Neural crest cell (in vitro differentiated cells): ENCODE measurements around the gene HIRA. TPM values are rescaled to one million over a fixed set of nuclear protein-coding genes. Genes with fewer than 3 reads are reported as not detected.

Source experiments
- DNase-seq: peaks from one replicate; pipeline ENCODE4 v3.0.0; 2021; ENCODE audit warnings: low read depth, mixed read lengths, low spot score
- H3K27ac Mint-ChIP-seq: one replicate; pipeline ENCODE4 v1.8.0; 2021; ENCODE audit warnings: mild to moderate bottlenecking, mixed read lengths; ENCODE audit not compliant: unreplicated experiment
- H3K27me3 Mint-ChIP-seq: 2 replicates; pipeline ENCODE4 v1.8.0; 2021; ENCODE audit warnings: low read depth, mild to moderate bottlenecking, mixed read lengths
- H3K36me3 Mint-ChIP-seq: 2 replicates; pipeline ENCODE4 v1.8.0; 2021; ENCODE audit warnings: low read depth, mild to moderate bottlenecking, mixed read lengths
- H3K4me1 Mint-ChIP-seq: 2 replicates; pipeline ENCODE4 v1.8.0; 2021; ENCODE audit warnings: mixed read lengths
- H3K4me3 Mint-ChIP-seq: one replicate; pipeline ENCODE4 v1.8.0; 2021; ENCODE audit warnings: mild to moderate bottlenecking, mixed read lengths
- H3K9me3 Mint-ChIP-seq: 2 replicates; pipeline ENCODE4 v1.8.0; 2021; ENCODE audit warnings: mixed read lengths
- total RNA-seq: library from RNA; stranded (reverse); gene quantifications from 2 replicates; pipeline ENCODE4 v1.2.1, GENCODE V29; 2021
- TF ChIP-seq, protein P1 (sequence below): fragments of 200-600 bp; sonication (generic); conservative IDR thresholded peaks from 2 replicates; pipeline ENCODE4 v1.5.0; 2021; ENCODE audit warnings: antibody characterized with exemption, mild to moderate bottlenecking

HIRA gene
- total RNA-seq, 1 donor from 2014 or later = 57.1 TPM

DNA sequence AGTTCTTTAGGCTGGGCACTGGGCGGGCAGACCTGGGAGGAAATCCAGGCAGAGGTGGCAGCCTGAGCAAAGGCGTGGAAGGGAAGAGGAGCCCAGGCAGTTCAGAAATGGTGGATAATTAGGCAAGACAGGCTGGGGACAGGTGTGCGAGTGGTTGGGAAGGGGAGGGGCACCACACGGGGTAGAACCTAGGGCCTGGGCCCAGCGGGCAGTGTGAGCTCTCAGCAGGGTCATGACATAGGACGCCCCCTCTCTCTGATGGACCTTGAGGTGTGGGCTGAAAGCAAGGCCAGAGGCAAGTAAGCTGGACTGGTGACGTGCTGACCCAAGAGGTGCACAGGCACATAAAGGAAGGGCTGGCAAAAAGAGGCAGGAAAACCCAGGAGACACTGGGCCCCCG, 40.7 kb upstream of the HIRA start:
- H3K27me3 Mint-ChIP-seq = no peaks in the 10 kb centered on the region
- no peak overlapping the region for H3K27ac Mint-ChIP-seq
- peaks cover 3% of the 10 kb centered on the region for H3K4me1 Mint-ChIP-seq
- peaks cover 7% of the 10 kb centered on the region for H3K36me3 Mint-ChIP-seq
- no peak overlapping the region for H3K4me3 Mint-ChIP-seq
- DNase-seq = no peak
- TF ChIP-seq, protein P1, sequence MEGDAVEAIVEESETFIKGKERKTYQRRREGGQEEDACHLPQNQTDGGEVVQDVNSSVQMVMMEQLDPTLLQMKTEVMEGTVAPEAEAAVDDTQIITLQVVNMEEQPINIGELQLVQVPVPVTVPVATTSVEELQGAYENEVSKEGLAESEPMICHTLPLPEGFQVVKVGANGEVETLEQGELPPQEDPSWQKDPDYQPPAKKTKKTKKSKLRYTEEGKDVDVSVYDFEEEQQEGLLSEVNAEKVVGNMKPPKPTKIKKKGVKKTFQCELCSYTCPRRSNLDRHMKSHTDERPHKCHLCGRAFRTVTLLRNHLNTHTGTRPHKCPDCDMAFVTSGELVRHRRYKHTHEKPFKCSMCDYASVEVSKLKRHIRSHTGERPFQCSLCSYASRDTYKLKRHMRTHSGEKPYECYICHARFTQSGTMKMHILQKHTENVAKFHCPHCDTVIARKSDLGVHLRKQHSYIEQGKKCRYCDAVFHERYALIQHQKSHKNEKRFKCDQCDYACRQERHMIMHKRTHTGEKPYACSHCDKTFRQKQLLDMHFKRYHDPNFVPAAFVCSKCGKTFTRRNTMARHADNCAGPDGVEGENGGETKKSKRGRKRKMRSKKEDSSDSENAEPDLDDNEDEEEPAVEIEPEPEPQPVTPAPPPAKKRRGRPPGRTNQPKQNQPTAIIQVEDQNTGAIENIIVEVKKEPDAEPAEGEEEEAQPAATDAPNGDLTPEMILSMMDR = no peak
- H3K9me3 Mint-ChIP-seq = no peaks in the 10 kb centered on the region

DNA sequence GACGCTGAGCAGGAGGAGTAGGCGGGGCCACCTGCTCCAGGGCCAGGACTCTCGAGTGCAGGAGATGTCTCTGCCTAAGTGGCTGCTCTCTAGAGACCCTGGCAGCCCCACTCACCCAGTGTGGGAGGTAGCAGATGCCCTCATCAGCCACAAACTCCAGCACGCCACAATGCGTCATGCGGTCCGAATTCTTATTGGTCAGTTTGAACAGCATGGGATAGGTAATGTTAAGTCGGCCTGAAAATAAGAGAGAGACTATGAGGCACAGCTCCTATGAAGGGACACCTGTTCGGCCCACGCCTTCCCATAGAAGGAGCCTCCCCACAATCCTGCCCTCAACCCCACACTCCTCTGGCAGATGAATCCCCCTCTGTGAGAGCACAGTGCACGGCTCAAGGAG, 40.0 kb upstream of the HIRA start:
- TF ChIP-seq, protein P1 = no peak
- Mint-ChIP-seq H3K4me1 (no peaks in the 10 kb centered on the region), H3K4me3 (no peak overlapping the region), H3K27me3 (no peaks in the 10 kb centered on the region), H3K36me3 (peaks cover 7% of the 10 kb centered on the region), H3K9me3 (no peaks in the 10 kb centered on the region), H3K27ac (no peak overlapping the region)
- no peak for DNase-seq

DNA sequence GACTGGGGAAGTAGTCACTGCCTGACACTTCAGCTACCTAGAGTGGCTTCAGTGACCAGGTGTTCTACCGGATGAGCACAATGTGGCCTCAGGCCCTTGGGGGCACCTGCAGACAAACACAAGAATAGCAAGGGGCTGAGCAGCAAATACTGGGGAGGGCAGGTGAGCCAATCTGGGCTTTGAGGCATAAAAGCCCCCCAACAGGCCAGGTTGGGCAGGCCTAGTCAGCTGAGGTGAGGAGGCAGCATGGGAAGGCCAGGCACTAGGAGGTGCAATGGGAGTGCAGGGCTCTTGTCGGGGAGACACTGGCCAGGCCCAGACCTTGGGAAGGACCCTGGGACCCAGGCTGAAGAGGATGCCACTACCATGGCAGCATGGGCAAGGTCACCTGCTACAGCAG, 38.5 kb upstream of the HIRA start:
- Mint-ChIP-seq H3K9me3 (no peaks in the 10 kb centered on the region), H3K27ac (no peak overlapping the region), H3K36me3 (peaks cover 7% of the 10 kb centered on the region), H3K4me1 (no peaks in the 10 kb centered on the region), H3K27me3 (no peaks in the 10 kb centered on the region), H3K4me3 (no peak overlapping the region)
- no peak for DNase-seq
- TF ChIP-seq, protein P1 = no peak

- TF ChIP-seq, protein P1 = no peak
- Mint-ChIP-seq H3K36me3 (peaks cover 7% of the 10 kb centered on the region), H3K27ac (no peak overlapping the region), H3K27me3 (no peaks in the 10 kb centered on the region), H3K9me3 (no peaks in the 10 kb centered on the region), H3K4me1 (no peaks in the 10 kb centered on the region), H3K4me3 (no peak overlapping the region)
- DNase-seq = no peak
Observed at GRCh38 chr22:19469421-19469820, 37.9 kb upstream of the HIRA start.

- Mint-ChIP-seq H3K27me3 (no peaks in the 10 kb centered on the region), H3K36me3 (peaks cover 5% of the 10 kb centered on the region), H3K4me3 (no peak overlapping the region), H3K4me1 (no peaks in the 10 kb centered on the region), H3K27ac (no peak overlapping the region), H3K9me3 (no peaks in the 10 kb centered on the region)
- DNase-seq = no peak
- TF ChIP-seq, protein P1 = no peak
Observed at GRCh38 chr22:19467912-19468311, 36.4 kb upstream of the HIRA start.
